PFSK-1 (cell line): ENCODE results near the gene PRKCQ.

Experiments
- FOXP2 ChIP-seq: optimal IDR thresholded peaks from 2 replicates; pipeline ENCODE3; 2011; ENCODE audit warnings: borderline replicate concordance, control low read depth, inconsistent platforms; ENCODE audit not compliant: insufficient read depth; ENCODE audit errors: extremely low read length, extremely low read depth
- POLR2AphosphoS5 ChIP-seq: IDR thresholded peaks from 2 replicates; pipeline ENCODE4 v1.6.1; 2012; ENCODE audit warnings: low read depth, mild to moderate bottlenecking, control low read depth, low read length, moderate library complexity
- SIN3A ChIP-seq: IDR thresholded peaks from 2 replicates; pipeline ENCODE4 v1.6.1; 2012; ENCODE audit warnings: mild to moderate bottlenecking, low read length, moderate library complexity, borderline replicate concordance; ENCODE audit not compliant: insufficient read depth
- TAF1 ChIP-seq: IDR thresholded peaks from 2 replicates; pipeline ENCODE4 v1.6.1; 2012; ENCODE audit warnings: low read length, control low read depth, borderline replicate concordance; ENCODE audit not compliant: insufficient read depth
- TF ChIP-seq, protein P1 (sequence below), 2 experiments: IDR thresholded peaks; 2 replicates each; pipeline versions ENCODE4 v1.6.1 to v1.8.0; 2011 to 2012; ENCODE audit warnings: low read depth in 2 of 2, low read length in 2 of 2, control low read depth in 1 of 2, inconsistent platforms in 1 of 2, mild to moderate bottlenecking in 1 of 2, moderate library complexity in 1 of 2; ENCODE audit not compliant: insufficient read depth in 1 of 2

Gene PRKCQ

DNA sequence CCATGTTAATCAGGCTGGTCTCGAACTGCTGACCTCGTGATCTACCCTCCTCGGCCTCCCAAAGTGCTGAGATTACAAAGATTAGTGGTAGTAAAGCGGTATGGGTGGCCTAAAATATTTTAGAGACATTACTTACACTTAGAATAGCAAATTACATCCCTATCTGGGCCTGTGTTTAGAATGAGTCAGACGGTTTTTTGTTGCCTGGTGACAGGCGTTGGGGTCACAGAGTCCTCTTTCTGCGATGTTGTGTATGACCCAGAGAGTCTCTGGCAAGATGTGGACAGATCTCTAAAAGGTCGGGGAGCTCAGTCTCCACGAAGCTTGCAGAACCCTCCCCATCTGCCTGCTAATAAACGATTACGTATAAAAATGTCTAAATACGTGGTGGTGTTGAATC is 39.6 kb upstream of the PRKCQ start:
- TF ChIP-seq, protein P1, sequence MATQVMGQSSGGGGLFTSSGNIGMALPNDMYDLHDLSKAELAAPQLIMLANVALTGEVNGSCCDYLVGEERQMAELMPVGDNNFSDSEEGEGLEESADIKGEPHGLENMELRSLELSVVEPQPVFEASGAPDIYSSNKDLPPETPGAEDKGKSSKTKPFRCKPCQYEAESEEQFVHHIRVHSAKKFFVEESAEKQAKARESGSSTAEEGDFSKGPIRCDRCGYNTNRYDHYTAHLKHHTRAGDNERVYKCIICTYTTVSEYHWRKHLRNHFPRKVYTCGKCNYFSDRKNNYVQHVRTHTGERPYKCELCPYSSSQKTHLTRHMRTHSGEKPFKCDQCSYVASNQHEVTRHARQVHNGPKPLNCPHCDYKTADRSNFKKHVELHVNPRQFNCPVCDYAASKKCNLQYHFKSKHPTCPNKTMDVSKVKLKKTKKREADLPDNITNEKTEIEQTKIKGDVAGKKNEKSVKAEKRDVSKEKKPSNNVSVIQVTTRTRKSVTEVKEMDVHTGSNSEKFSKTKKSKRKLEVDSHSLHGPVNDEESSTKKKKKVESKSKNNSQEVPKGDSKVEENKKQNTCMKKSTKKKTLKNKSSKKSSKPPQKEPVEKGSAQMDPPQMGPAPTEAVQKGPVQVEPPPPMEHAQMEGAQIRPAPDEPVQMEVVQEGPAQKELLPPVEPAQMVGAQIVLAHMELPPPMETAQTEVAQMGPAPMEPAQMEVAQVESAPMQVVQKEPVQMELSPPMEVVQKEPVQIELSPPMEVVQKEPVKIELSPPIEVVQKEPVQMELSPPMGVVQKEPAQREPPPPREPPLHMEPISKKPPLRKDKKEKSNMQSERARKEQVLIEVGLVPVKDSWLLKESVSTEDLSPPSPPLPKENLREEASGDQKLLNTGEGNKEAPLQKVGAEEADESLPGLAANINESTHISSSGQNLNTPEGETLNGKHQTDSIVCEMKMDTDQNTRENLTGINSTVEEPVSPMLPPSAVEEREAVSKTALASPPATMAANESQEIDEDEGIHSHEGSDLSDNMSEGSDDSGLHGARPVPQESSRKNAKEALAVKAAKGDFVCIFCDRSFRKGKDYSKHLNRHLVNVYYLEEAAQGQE (IDR thresholded peaks at IDR 0.05; ENCODE audit: insufficient read depth in 1 of 2, low read depth in 2 of 2, low read length in 2 of 2): no peak
- no peak for TF ChIP-seq TAF1
- TF ChIP-seq SIN3A: no peak
- no peak for TF ChIP-seq FOXP2
- TF ChIP-seq POLR2AphosphoS5: no peak

DNA sequence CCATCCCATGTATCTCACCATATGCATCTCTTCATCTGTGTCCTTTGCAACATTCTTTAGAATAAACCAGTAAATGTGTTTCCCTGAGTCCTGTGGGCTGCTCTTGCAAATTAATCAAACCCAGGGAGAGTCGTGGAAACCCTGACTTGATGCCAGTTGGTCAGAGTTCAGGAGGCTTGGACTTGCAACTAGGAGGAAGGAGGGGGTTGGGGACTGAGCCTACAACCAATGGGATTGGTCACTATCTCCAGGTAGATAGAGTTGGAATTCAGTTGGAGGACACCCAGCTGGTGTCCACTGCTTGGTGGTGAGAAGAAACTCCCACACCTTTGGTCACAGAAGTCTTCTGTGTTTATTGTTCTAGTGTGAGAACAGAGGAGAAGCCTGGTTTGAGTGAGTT is 38.3 kb upstream of the PRKCQ start:
- TF ChIP-seq FOXP2: no peak
- no peak for TF ChIP-seq TAF1
- TF ChIP-seq POLR2AphosphoS5: no peak
- no peak for TF ChIP-seq SIN3A
- TF ChIP-seq, protein P1 (IDR thresholded peaks at IDR 0.05; ENCODE audit: insufficient read depth in 1 of 2, low read depth in 2 of 2, low read length in 2 of 2): no peak

DNA sequence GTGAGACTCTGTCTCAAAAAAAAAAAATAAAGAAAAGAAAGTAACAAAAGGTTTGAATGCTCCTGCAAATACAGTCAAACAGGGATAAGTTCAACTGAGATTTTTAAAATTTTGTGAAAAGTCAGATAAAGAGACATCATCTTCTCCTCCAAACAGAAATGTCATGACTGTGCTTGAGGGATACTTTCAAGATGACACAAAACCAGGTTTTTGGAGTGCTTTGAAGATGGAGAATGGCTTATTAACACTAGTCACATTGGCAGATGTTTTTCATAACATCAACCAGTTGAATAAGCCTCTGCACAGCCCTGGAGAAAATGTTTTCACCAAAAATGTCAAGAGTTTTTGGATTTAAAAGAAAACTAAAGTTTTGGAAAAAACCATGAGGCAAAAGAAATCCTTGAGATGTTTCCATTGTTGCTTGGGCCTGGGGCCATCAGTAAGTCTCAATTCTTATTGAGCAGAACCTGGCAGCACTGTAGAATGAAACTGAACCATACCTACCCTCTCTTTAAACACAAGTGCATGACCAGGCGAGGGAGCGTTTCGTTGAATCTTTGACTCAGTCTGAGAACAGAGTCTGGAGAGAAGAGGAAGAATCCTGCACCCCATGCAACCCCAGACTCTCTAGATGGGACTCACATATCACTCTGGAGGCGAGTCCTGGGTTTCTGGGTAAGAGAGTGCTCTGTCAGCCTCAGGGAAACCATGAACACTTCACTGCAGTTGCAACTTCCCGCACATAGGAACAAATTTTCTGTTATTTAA is 37.4 kb upstream of the PRKCQ start:
- TF ChIP-seq FOXP2 (no peak), SIN3A (no peak), POLR2AphosphoS5 (no peak), TAF1 (no peak)
- TF ChIP-seq, protein P1 (IDR thresholded peaks at IDR 0.05; ENCODE audit: insufficient read depth in 1 of 2, low read depth in 2 of 2, low read length in 2 of 2): no peak

DNA sequence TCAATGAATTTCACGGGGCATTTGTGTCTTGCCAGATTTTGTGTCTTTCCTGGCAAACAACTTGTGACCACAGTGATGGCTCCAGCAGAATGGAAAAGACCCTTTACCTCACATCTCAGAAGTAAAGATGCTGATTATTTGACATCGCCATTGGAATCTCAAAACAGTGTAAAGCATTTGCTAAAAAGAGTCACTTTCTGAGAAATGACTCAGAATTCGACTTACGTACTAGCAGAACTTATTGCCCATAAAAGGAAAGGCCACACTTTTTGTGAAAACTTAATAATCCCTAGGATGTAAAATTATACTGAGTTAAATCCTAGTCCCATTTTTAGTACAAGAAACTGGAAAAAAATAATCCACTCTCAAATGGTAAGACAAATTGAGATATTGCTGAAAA is 35.9 kb upstream of the PRKCQ start:
- TF ChIP-seq SIN3A: no peak
- TF ChIP-seq, protein P1 (IDR thresholded peaks at IDR 0.05; ENCODE audit: insufficient read depth in 1 of 2, low read depth in 2 of 2, low read length in 2 of 2): no peak
- no peak for TF ChIP-seq TAF1
- TF ChIP-seq POLR2AphosphoS5: no peak
- no peak for TF ChIP-seq FOXP2

DNA sequence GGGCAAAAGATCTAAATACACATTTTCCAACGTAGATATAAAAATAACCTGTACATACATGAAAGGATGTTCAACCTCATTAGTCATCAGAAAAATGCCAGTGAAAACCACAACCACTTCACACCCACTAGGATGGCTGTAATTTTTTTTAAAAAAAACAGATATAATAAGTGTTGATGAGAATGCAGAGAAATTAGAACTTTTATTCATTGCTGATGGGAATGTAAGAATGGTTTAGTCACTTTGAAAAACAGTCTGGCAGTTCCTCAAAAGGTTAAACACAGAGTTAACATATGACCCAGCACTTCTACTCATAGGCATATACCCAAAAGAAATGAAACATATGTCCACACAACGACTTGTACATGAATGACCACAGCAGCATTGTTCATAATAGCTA is 32.3 kb upstream of the PRKCQ start:
- TF ChIP-seq, protein P1 (IDR thresholded peaks at IDR 0.05; ENCODE audit: insufficient read depth in 1 of 2, low read depth in 2 of 2, low read length in 2 of 2): no peak
- TF ChIP-seq FOXP2 (no peak), SIN3A (no peak), TAF1 (no peak), POLR2AphosphoS5 (no peak)
